ES-I3 (cell line): ENCODE results near the gene CELF2.

Source experiments
- H3K36me3 ChIP-seq: 2 replicates; pipeline ENCODE4 v1.6.1; 2013; ENCODE audit warnings: mild to moderate bottlenecking, low read length, control low read depth, moderate library complexity; ENCODE audit not compliant: insufficient read depth
- H3K4me1 ChIP-seq: 2 replicates; pipeline ENCODE4 v1.6.1; 2013; ENCODE audit warnings: mild to moderate bottlenecking, control low read depth, low read length; ENCODE audit not compliant: insufficient read depth
- H3K9ac ChIP-seq: 2 replicates; pipeline ENCODE4 v1.6.1; 2013; ENCODE audit warnings: low read depth, mild to moderate bottlenecking, low read length, moderate library complexity
- H3K9me3 ChIP-seq: 2 replicates; pipeline ENCODE4 v1.6.1; 2013; ENCODE audit warnings: mild to moderate bottlenecking, low read length, moderate library complexity; ENCODE audit not compliant: control insufficient read depth, insufficient read depth

CELF2 gene

GRCh38 chr10:11154849-11155498 lies 137.3 kb downstream of the CELF2 start:
- no peaks in the 10 kb centered on the region for H3K9me3 ChIP-seq
- no peak overlapping the region for H3K9ac ChIP-seq
- H3K36me3 ChIP-seq: no peaks in the 10 kb centered on the region
- peaks cover 14% of the 10 kb centered on the region for H3K4me1 ChIP-seq

GRCh38 chr10:11156480-11156879 lies 138.8 kb downstream of the CELF2 start:
- Histone ChIP-seq H3K4me1 (peaks cover 14% of the 10 kb centered on the region), H3K9ac (no peak overlapping the region), H3K36me3 (no peaks in the 10 kb centered on the region), H3K9me3 (0 out of 2 replicates have a peak, but pooled peaks cover 3% of the 10 kb centered on the region)

GRCh38 chr10:11157292-11158076 lies 139.8 kb downstream of the CELF2 start:
- Histone ChIP-seq H3K4me1 (peaks cover 14% of the 10 kb centered on the region), H3K9me3 (0 out of 2 replicates have a peak, but pooled peaks cover 3% of the 10 kb centered on the region), H3K9ac (no peak overlapping the region), H3K36me3 (no peaks in the 10 kb centered on the region)

- no peaks in the 10 kb centered on the region for H3K36me3 ChIP-seq
- H3K9ac ChIP-seq: no peak overlapping the region
- peaks cover 14% of the 10 kb centered on the region for H3K4me1 ChIP-seq
- H3K9me3 ChIP-seq: 0 out of 2 replicates have a peak, but pooled peaks cover 3% of the 10 kb centered on the region
These were observed 140.4 kb downstream of the CELF2 start for GRCh38 chr10:11158080-11158479.

- Histone ChIP-seq H3K9ac (no peak overlapping the region), H3K9me3 (0 out of 2 replicates have a peak, but pooled peaks cover 3% of the 10 kb centered on the region), H3K36me3 (no peaks in the 10 kb centered on the region), H3K4me1 (peaks cover 8% of the 10 kb centered on the region)
These were observed 142.0 kb downstream of the CELF2 start for GRCh38 chr10:11159543-11160215.

GRCh38 chr10:11161096-11161495 lies 143.4 kb downstream of the CELF2 start:
- Histone ChIP-seq H3K9me3 (0 out of 2 replicates have a peak, but pooled peaks cover 3% of the 10 kb centered on the region), H3K36me3 (no peaks in the 10 kb centered on the region), H3K4me1 (no peaks in the 10 kb centered on the region), H3K9ac (no peak overlapping the region)

- no peaks in the 10 kb centered on the region for H3K4me1 ChIP-seq
- no peaks in the 10 kb centered on the region for H3K36me3 ChIP-seq
- 0 out of 2 replicates have a peak, but pooled peaks cover 3% of the 10 kb centered on the region for H3K9me3 ChIP-seq
- no peak overlapping the region for H3K9ac ChIP-seq
These were observed 144.2 kb downstream of the CELF2 start for GRCh38 chr10:11161910-11162309.

GRCh38 chr10:11162828-11163599 lies 145.3 kb downstream of the CELF2 start:
- H3K9ac ChIP-seq: no peak overlapping the region
- H3K36me3 ChIP-seq: no peaks in the 10 kb centered on the region
- H3K9me3 ChIP-seq: 0 out of 2 replicates have a peak, but pooled peaks cover 3% of the 10 kb centered on the region
- peaks cover 4% of the 10 kb centered on the region; the same call in 1 of the 2 replicates for H3K4me1 ChIP-seq

GRCh38 chr10:11163780-11164550 lies 146.3 kb downstream of the CELF2 start:
- Histone ChIP-seq H3K36me3 (no peaks in the 10 kb centered on the region), H3K9me3 (0 out of 2 replicates have a peak, but pooled peaks cover 3% of the 10 kb centered on the region), H3K4me1 (peaks cover 10% of the 10 kb centered on the region; the same call in 1 of the 2 replicates), H3K9ac (peak overlapping the region; percentile 82; the same call in 1 of the 2 replicates)

- Histone ChIP-seq H3K9me3 (0 out of 2 replicates have a peak, but pooled peaks cover 3% of the 10 kb centered on the region), H3K36me3 (no peaks in the 10 kb centered on the region), H3K4me1 (peaks cover 10% of the 10 kb centered on the region; the same call in 1 of the 2 replicates), H3K9ac (peak overlapping the region; percentile 82; the same call in 1 of the 2 replicates)
These were observed 146.8 kb downstream of the CELF2 start for GRCh38 chr10:11164551-11164802.

- peak overlapping the region; percentile 82 for H3K9ac ChIP-seq
- H3K4me1 ChIP-seq: peaks cover 10% of the 10 kb centered on the region; the same call in 1 of the 2 replicates
These were observed 147.3 kb downstream of the CELF2 start for GRCh38 chr10:11164803-11165590.

GRCh38 chr10:11165591-11166543 lies 148.2 kb downstream of the CELF2 start:
- peaks cover 10% of the 10 kb centered on the region; the same call in 1 of the 2 replicates for H3K4me1 ChIP-seq
- H3K9ac ChIP-seq: peak overlapping the region; percentile 82
- H3K9me3 ChIP-seq: 0 out of 2 replicates have a peak, but pooled peaks cover 3% of the 10 kb centered on the region
- no peaks in the 10 kb centered on the region for H3K36me3 ChIP-seq

More at GRCh38 chr10:11164803-11165590, 147.3 kb downstream of the CELF2 start:
- no peaks in the 10 kb centered on the region for H3K36me3 ChIP-seq
- 0 out of 2 replicates have a peak, but pooled peaks cover 3% of the 10 kb centered on the region for H3K9me3 ChIP-seq
